Measurements from ENCODE around the gene MRPL3.

- TF ChIP-seq EZH2 (IDR thresholded peaks at IDR 0.05; ENCODE audit: insufficient read depth, poor library complexity, severe bottlenecking) (no peak), EZH2phosphoT487 (IDR thresholded peaks at IDR 0.05; ENCODE audit: insufficient read depth, low read depth) (no peak)
Observed at GRCh38 chr3:131540821-131541220, 38.0 kb upstream of the MRPL3 start.
